ENCODE data around the gene ATN1.

Gene ATN1

GRCh38 chr12:6943722-6944380 is 16.1 kb downstream of the ATN1 start, which contains the start of the genes C12orf57 and RNU7-1 (continued):
- TF ChIP-seq ZBTB44 (tag by site-specific recombination; IDR thresholded peaks at IDR 0.05) = peak; percentile 62

- peaks cover 14% of the 10 kb centered on the region for H3K4me1 ChIP-seq (ENCODE audit: control insufficient read depth, insufficient read depth, low read length)
- POLR2A ChIA-PET = interaction anchor here (0.6 to 4.9 kb wide), 35 partner anchors 10 to 255 kb away, joined by 3 to 99 read pairs (median 5); partner anchors contain the start of genes C1RL, CDCA3, CLSTN3 and COPS7A
- peaks cover 3 to 30% of the 10 kb centered on the region in 2 experiments; a peak in 2 of 3 replicates for H3K36me3 ChIP-seq (ENCODE audit: control insufficient read depth in 2 of 2, insufficient read depth in 1 of 2, low read length in 2 of 2)
- no peaks in the 10 kb centered on the region for H3K9me3 ChIP-seq (ENCODE audit: control insufficient read depth, insufficient read depth, low read depth, low read length)
- H3K27ac ChIP-seq (ENCODE audit: extremely low read depth, low read depth, low read length) = peak overlapping the region; percentile 87
- CTCF ChIA-PET = interaction anchor here (0.6 to 6.8 kb wide), 27 partner anchors 9 to 956 kb away, joined by 3 to 138 read pairs (median 6); partner anchors contain the start of genes C1R and C1RL
- peak overlapping the region; percentile 61 for H3K4me3 ChIP-seq (ENCODE audit: low read depth, low read length)
- TF ChIP-seq GFI1B (tag by site-specific recombination; IDR thresholded peaks at IDR 0.05) (0 out of 2 replicates have a peak, but pooled peaks have one; percentile 3), KLF16 (tag by site-specific recombination; IDR thresholded peaks at IDR 0.05) (no peak), ZNF558 (tag by site-specific recombination; IDR thresholded peaks at IDR 0.05) (no peak), BCL11A (tag by site-specific recombination; IDR thresholded peaks at IDR 0.05; ENCODE audit: low read depth) (peak; percentile 87), KLF1 (tag by site-specific recombination; IDR thresholded peaks at IDR 0.05) (no peak; the same call in 1 of the 2 replicates), ZNF843 (tag by site-specific recombination; IDR thresholded peaks at IDR 0.05) (peak; percentile 41; the same call in 1 of the 2 replicates), ZNF155 (tag by site-specific recombination; IDR thresholded peaks at IDR 0.05) (no peak), ZNF24 (tag by site-specific recombination; IDR thresholded peaks at IDR 0.05) (peak; percentile 84), ZNF621 (tag by site-specific recombination; IDR thresholded peaks at IDR 0.05) (no peak), ZNF2 (tag by site-specific recombination; IDR thresholded peaks at IDR 0.05) (peak; percentile 78; the same call in 1 of the 2 replicates), ZNF423 (tag by site-specific recombination; IDR thresholded peaks at IDR 0.05) (0 out of 2 replicates have a peak, but pooled peaks have one; percentile 33), ZNF677 (tag by site-specific recombination; IDR thresholded peaks at IDR 0.05) (no peak), ZNF184 (tag by site-specific recombination; IDR thresholded peaks at IDR 0.05) (no peak), ZNF23 (tag by site-specific recombination; IDR thresholded peaks at IDR 0.05; ENCODE audit: borderline replicate concordance) (no peak), ZNF654 (tag by site-specific recombination; IDR thresholded peaks at IDR 0.05; ENCODE audit: low read depth) (peak; percentile 93), FEZF1 (tag by site-specific recombination; IDR thresholded peaks at IDR 0.05) (no peak; the same call in 1 of the 2 replicates), ZNF157 (tag by site-specific recombination; IDR thresholded peaks at IDR 0.05) (no peak), ZNF701 (tag by site-specific recombination; IDR thresholded peaks at IDR 0.05) (no peak), ZNF18 (tag by site-specific recombination; IDR thresholded peaks at IDR 0.05) (peak; percentile 10; the same call in 1 of the 2 replicates), ZNF529 (tag by site-specific recombination; IDR thresholded peaks at IDR 0.05; ENCODE audit: insufficient replicate concordance) (no peak), ZSCAN30 (tag by site-specific recombination; IDR thresholded peaks at IDR 0.05) (peak; percentile 58; the same call in 1 of the 2 replicates), ZNF239 (tag by site-specific recombination; IDR thresholded peaks at IDR 0.05) (no peak), ZNF639 (tag by site-specific recombination; IDR thresholded peaks at IDR 0.05) (peak; percentile 70), ZNF580 (tag by site-specific recombination; IDR thresholded peaks at IDR 0.05) (no peak; the same call in 1 of the 2 replicates), ZNF248 (tag by site-specific recombination; IDR thresholded peaks at IDR 0.05) (no peak)
- TF ChIP-seq, protein P1, sequence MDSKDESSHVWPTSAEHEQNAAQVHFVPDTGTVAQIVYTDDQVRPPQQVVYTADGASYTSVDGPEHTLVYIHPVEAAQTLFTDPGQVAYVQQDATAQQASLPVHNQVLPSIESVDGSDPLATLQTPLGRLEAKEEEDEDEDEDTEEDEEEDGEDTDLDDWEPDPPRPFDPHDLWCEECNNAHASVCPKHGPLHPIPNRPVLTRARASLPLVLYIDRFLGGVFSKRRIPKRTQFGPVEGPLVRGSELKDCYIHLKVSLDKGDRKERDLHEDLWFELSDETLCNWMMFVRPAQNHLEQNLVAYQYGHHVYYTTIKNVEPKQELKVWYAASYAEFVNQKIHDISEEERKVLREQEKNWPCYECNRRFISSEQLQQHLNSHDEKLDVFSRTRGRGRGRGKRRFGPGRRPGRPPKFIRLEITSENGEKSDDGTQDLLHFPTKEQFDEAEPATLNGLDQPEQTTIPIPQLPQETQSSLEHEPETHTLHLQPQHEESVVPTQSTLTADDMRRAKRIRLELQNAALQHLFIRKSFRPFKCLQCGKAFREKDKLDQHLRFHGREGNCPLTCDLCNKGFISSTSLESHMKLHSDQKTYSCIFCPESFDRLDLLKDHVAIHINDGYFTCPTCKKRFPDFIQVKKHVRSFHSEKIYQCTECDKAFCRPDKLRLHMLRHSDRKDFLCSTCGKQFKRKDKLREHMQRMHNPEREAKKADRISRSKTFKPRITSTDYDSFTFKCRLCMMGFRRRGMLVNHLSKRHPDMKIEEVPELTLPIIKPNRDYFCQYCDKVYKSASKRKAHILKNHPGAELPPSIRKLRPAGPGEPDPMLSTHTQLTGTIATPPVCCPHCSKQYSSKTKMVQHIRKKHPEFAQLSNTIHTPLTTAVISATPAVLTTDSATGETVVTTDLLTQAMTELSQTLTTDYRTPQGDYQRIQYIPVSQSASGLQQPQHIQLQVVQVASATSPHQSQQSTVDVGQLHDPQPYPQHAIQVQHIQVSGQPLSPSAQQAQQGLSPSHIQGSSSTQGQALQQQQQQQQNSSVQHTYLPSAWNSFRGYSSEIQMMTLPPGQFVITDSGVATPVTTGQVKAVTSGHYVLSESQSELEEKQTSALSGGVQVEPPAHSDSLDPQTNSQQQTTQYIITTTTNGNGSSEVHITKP (tag by site-specific recombination; IDR thresholded peaks at IDR 0.05) = peak; percentile 91
Observed at GRCh38 chr12:6944381-6945186, 16.8 kb downstream of the ATN1 start.
